ENCODE measurements around the gene GPR87.

- TF ChIP-seq POLR2A (IDR thresholded peaks at IDR 0.05) = no peak
- TF ChIP-seq, protein P1, sequence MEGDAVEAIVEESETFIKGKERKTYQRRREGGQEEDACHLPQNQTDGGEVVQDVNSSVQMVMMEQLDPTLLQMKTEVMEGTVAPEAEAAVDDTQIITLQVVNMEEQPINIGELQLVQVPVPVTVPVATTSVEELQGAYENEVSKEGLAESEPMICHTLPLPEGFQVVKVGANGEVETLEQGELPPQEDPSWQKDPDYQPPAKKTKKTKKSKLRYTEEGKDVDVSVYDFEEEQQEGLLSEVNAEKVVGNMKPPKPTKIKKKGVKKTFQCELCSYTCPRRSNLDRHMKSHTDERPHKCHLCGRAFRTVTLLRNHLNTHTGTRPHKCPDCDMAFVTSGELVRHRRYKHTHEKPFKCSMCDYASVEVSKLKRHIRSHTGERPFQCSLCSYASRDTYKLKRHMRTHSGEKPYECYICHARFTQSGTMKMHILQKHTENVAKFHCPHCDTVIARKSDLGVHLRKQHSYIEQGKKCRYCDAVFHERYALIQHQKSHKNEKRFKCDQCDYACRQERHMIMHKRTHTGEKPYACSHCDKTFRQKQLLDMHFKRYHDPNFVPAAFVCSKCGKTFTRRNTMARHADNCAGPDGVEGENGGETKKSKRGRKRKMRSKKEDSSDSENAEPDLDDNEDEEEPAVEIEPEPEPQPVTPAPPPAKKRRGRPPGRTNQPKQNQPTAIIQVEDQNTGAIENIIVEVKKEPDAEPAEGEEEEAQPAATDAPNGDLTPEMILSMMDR (IDR thresholded peaks at IDR 0.05) = no peak
Measured at GRCh38 chr3:151331696-151332095, 15.1 kb upstream of the GPR87 start.

All from testis (tissue), 2 donors.